ENCODE measurements around the gene HMG20A. TPM values are rescaled to one million over a fixed set of nuclear protein-coding genes. Genes with fewer than 3 reads are reported as not detected.

Gene HMG20A
- total RNA-seq, 1 experiment from 2014 or later, result 24.4 TPM

DNA sequence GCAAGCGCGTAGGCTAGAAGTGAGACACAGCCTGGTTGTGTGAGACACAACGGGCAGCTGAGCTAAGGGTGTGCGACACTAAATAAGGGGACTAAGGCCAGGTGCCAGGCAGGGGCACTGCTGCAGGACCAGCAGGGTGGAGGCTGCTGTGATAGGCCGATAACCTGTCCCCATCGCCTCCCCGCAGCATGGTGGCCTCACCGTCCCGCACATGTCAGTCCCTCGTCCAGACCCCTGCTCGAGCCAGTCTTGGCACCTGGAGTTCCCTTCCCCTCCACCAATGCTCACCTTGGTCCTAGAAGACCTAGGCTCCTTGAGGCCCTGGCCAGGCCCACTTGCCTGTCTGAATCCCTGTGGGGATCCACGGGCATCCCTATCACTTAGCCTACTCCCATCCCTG lies 96.1 kb downstream of the HMG20A start:
- no peak for DNase-seq (ENCODE audit: low read depth)

DNA sequence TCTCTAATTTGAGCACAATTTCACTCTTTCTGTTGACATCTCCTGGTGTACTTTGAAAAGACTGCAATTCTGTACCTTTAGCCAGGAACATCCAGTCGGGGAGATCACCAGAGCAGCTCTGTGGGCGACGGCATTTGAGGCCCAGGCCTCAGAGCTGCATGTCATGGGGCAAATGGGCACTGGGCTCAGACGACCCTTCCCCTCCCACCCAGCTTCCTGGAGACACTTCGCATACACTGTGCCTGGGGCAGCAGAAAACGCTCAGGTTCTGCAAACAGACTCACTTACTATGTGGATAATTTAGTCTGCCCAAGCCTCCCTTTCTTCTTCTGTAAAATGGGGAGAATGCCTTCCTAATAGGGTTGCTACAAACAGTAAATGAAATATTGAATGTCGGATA lies 96.9 kb downstream of the HMG20A start:
- DNase-seq (ENCODE audit: low read depth), result no peak

DNA sequence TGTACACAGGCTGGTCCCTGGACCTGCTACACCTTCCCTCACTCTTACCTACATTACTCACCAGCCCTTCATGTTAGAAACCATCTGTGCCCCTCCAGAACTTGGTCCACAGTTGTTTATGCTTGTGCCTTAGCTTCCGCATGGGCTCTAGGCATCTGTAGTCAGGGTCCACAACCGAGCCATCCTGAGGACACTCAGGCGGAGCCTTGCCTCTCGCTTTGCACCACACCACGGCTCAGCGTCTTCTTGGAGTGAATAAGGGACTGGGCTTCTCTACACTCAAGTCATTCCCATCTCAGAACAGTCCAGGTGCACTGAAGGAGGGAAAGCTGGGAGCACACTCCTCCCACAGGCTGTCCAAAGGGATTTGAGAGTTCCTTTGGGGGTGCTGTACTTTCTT lies 97.8 kb downstream of the HMG20A start:
- DNase-seq (ENCODE audit: low read depth), result no peak

DNA sequence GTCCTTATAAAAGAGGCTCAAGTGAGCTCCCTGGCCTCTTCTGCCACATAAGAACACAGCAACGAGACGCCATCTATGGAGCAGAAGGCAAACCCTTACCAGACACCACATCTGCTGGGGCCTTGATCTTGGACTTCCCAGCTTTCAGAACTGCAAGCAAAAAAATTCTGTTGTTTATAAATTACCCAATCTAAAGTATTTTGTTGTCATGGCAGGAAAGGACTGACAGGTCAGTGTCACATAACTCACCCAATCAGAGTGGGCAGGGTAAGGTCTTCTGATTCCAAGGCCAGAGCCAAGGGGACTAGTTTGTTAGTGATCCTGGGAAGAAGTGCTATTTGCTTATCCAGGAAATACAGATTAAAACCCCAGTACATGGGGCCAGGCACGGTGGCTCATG lies 98.9 kb downstream of the HMG20A start:
- DNase-seq (ENCODE audit: low read depth), result no peak

DNA sequence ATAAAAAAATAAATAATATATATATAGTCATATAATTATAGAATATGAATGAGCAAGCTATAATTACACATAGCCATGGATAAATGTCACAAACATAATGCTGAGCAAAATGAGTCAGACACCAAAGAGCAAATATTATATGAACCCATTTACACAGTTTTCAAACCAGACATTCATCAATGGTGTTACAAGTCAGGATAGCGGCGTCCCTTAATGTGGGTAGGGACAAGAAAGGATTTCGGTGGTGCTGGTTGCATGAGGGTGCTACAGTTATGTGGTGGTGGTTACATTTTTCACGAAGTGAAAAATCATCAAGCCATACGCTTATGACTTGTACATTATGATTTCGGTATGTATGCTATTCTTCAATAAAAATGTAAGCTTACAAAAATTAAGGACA lies 100.5 kb downstream of the HMG20A start:
- no peak for DNase-seq (ENCODE audit: low read depth)

DNA sequence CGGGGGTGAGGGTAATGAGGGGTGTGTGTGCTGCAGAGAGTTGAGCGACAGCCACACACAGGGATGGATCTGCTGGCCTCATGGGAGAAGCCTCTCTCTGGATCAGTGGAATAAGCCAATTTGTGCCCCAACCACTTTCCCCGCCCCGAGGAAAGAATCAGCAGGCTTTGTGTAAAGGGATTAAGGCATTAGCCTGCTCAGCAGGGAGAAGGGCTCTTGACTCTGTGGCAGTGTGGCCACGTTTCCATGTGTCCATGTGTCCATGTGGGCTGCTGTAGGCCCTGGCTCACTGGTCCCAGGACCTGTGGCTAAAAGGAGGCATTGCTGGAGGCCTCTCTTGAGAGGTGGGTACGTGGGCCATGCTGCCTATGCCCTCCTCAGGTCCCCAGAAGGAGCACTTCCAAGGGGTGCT lies 104.7 kb downstream of the HMG20A start:
- no peak for DNase-seq (ENCODE audit: low read depth)

DNA sequence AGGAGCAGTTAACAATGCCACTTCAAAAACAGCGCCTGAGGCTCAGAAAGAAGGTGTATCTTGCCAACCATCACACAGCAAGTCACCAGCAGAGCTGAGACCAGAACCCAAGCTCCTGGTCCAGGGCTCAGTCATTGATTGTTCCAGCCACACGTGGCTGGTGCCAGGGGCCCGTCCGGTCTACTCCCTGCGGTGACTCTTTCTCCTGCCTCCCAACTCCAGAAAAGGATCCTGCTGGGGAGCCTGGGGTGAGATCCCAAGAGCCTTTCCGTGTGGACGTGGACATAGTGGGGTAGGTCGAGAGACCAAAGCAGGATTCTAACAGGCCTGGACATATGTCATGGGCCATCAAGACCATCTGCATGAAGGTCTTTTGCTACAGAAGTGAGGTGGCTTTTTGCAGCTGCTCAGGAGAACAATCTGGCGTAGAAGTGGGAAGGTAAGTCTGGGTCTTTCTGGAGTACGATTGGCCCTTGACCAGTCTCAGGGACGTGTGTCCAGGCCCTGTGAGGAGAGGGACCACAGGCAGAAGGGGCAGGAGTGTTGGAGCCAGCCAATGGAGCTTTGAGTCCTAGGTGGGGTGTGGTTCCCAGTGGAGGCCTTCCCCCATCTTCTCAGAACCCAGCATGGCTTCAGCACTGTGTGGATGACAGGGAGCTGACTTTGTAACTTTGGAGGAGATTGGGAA lies 105.4 kb downstream of the HMG20A start:
- DNase-seq (ENCODE audit: low read depth), result no peak

DNA sequence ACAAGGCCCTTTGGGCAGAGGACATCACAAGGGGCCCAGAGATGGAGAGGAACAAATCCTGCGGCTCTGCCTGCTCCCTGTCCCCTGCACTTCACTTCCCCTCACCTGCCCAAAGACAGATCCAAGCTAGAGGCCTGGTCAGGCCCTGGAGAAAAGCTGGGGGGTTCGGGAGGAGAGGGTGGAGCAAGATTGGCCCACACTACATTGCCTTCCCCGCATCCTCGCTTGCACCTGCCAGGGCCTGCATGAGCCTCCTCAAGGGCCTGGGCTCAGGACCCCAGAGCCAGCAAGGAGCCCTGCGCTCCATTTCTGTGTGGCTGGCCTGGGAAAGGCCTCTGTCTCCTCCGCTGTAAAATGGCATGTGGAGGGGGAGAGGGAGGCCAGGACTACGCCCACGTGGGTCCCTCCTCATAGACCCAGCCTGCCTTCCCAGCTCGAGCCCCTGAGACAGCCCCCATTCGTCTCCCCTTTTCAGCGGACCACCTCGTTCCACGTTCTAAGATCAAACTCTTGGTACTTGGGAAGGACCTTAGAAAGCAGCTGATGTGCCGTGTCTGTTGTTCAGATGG lies 106.0 kb downstream of the HMG20A start:
- no peak for DNase-seq (ENCODE audit: low read depth)

DNA sequence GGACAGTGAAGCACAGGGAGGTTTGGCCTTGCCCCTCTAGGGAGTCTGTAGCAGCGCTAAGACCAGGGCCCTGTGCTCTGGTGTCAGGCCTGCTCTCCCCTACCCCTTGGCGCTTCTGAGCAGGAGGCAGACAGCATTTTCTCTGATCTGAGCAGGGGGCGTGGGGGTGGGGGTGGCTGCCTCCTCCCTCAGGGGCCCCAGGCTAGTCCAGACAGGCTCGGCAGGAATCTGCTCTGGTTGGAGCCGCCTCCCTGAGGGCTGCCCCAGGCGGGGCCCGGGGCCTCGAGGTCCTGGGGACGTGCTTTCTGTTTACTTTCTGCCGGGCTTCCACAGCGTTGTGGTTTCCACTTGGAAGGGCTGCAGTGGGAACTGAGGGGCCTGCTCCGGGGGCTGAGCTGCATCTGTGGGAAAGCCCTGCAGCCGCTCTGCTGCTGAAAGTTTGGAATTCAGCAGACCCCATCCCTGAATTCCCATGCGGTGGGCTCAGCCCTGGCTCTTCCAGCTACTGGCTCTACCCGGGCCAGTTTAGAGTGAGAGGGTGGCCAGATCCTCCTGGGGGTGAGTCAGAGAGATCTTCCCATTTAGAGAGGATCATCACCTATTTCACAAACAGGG lies 106.6 kb downstream of the HMG20A start:
- no peak for DNase-seq (ENCODE audit: low read depth)

DNA sequence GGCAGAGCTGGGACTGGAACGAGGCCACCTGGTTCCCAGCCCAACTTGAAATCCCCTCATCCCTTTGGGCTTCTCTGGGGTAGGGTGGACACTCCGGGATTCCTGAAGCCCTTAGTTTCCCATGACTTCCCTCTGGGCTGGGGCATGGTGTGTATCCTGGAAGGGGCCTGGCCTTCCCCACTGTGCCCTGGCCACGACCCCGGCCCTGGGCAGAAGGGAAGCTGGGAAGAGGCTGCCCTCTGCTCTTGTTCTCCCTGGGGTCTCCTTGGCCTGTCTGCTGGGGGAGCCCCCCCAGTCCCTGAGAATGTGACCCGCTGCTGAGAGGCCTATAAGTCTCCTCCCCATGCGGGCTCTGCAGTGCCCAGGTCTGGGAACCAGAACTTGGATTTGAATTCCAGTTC lies 107.1 kb downstream of the HMG20A start:
- no peak for DNase-seq (ENCODE audit: low read depth)

DNA sequence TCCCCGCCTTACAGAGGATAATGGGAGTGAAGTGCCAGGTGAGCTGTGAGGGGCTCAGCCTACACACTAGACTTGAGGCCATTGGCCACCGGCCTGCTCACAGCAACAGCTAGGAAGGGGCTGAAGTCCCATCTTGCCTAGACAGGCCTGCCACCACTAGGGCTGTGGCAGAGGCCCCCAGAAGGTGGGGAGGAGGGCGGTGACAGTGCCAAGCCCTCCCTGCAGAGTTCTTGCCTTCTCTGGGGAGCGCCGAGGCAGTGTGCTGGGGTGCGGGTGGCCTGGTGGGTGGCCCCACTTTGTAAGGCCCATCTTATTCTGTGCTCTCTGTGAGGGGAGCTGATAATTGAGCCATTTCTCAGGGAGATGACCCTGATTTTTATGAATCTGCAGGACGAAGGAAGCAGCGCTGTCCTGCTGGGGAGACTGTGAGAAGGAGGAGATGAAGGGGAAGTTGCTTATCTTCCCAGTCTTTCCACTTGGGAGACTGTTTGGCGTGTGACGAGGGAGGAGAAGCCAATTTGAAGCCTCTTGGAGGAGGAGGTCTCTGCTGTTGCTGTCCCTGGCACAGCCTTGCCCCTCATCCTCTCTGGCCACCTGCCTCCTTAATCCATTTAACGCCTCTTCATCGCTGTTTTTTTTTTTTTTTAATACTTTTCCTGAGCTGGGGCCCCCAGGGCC lies 107.7 kb downstream of the HMG20A start:
- no peak for DNase-seq (ENCODE audit: low read depth)

DNA sequence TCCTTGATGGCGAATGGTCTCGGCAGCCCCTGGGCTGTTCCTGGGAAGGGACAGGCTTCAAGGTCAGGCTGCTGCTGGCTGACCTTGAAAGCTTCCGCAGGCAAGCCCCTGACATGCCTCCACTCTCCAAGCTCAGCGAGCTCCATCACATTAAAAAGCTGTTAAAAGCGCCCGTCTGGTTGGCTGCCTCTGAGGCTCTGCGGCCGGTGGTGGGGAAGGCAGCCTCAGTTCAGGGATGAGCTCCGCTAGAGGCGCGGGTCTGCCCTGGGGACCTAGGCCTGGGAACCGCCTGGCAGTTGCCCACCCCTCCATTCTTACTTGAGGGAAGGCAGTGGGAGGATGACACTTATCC lies 108.3 kb downstream of the HMG20A start:
- no peak for DNase-seq (ENCODE audit: low read depth)

DNA sequence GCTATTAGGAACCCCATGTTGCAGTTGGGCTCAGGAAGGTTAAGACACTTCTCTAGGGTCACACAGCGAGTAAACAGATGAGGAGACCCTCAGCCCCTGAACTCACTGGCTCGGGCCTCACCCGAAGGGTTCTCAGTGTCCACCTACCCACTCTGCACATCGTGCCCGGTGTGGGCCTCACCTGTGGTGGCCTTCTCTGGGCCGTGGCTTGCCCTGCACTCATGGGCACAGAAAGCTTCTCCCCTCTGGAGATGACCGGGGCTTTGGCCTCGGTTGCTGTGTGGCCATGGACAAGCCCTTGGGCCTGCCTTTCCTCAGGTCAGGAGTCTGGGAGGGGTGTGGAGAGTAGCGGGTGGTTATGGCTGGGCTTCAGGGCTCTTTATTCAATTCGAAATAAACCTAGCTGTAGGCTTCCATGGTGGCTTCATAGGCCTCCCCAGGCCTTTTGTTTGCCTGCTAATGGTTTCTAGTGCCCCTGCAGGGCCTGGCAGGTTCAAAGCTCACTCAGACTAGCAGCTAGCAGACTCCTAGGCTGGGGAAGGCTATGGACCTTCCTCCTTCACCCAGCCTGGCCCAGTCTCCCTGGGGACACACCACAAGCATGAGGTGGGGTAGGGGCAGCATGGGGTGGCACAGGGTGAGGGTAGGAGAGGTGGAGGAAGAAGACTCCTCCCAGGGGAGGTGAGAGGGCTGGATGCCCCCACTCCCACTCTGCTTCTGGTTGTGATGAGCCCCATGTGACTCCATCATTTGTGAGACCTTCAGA lies 108.9 kb downstream of the HMG20A start:
- DNase-seq (ENCODE audit: low read depth), result no peak

DNA sequence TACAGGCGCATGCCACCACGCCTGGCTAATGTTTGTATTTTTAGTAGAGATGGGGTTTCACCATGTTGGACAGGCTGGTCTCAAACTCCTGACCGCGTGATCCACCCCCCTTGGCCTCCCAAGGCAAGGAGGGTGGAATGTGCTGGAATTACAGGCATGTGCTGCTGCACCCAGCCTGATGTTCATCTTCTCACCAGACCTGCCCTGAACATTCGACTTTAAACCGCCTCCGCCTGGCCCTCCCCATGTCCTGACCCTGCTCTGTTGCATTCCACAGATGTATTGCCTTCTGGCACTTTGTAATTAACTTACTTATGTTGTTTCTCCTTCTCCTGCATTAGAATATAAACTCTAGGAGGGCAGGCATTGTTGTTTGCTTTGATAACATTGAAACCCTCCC lies 109.9 kb downstream of the HMG20A start:
- DNase-seq (ENCODE audit: low read depth), result no peak

DNA sequence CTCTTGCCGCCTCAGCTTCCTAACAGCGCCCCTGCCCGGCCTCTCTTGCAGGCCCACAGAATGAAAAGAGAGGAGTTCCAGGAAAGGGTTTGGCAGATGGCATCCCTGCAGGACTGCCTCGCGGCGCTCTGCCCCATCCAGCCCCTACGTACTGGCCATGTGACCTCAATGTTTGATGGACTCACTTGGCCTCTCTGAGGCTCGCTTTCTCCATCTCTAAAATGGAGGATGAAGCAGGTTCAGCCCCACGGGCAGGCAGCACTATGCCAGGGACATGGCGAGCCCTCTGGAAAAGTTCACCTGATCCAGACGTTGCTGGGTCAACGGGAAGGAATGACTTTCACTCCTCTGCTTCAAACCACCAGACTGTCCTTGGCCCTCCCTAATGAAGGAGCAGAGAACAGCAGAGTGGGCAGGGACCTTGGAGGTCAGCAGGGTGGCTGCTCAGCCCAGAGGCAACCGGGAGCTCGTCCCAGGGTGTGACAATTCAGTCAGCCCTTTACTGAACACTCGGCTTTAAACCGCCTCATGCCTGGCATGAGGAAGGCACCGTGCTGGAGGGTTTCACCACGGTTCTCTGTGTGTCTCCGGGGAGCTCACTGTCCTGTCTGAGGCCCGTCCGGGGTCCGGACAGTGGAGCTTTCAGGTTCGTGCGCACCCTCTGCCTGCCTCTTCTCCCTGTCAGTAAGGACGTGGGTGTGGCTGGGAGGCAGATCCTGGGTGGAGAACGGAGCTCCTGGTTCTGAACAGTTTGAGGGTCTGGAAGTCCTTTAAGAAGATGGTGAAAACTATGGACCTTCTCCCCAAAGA lies 110.7 kb downstream of the HMG20A start:
- DNase-seq (ENCODE audit: low read depth), result no peak

DNA sequence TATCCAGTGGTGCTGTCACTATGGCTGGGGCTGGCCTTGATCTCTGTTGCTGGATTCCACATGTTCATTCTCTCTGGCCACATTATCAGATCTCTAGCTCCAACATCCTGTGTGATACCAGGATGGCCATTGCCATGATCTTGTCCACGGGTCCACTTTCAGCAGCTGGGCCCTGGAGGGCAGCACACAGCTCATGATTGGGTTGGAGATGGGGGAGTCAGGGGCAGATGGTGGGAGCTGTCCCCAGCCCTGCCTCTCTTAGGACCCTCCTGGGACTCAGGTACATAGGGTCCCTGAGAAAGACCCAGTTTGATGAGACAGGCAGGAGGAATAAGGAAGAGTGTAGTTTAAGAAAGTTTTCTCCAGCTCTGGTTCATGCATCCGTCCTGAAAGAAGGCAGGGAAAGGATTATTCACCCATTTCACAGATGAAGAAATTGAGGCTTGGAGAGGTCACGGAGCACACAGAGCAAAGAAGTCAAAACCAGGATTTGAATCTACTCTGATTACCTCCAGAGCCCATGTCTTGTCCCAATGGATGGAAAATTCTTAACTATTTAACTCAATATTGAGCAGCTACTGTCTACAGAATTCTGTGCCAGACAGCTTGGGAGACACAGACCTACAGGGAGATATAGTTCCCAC lies 111.5 kb downstream of the HMG20A start:
- DNase-seq (ENCODE audit: low read depth), result no peak

DNA sequence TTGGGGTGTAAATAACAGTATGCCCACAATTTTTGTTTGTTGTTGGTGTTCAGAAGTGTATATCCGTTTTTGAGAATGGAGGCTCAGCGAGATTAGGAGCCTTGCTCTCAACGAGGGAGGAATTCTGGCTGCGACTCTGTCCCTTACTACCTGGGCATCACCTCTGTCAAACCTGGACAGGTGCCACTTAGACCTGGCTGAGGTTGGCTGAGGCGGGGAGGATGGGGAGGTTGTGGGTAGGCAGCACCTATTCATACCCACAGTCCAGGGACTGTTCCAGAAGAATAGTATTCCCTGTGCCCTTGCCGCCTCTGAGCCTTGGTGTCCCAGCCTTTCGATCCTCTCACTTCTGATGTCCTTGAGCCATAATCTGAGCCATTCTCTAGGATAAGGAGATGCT lies 112.2 kb downstream of the HMG20A start:
- DNase-seq (ENCODE audit: low read depth), result no peak

DNA sequence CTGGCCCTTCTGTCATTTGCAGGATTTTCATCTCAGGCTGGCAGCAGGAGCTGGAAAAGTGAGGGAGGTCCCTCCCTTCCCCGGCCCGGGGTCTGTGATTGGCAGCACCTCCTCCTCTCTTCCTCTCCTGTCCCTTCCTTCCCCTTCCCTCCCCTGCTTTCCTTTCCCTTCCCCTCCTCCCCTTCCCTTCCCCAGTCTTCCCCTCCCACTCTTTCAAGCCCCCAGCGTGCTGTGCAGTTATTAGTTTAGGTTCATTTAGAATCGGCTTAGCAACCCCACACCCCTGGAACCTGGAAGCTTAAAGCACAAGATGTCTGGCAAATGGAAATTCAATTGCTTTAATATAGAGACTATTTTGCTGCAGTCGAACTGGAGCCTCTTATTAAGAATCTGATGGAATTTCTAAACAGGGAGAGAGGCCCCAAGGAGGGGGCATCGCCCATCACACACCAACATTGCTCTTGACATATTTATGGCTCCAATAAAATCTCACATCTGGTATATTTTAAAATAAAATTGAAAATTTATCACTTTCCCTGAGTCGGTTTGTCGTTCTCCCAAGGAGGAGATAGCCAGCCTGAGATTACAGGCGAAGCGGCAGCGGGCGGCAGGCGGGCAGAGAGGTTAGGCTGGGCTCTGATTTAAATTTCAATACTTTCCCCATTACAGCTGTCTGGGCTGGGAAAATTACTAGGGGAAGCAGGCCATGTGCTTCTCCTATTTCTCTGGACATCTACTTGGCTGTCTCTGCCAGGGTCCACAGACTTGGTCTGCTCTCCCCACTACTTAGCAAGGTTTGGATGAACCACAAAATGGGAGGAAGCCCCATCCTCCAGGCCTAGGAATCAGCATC lies 113.1 kb downstream of the HMG20A start:
- DNase-seq (ENCODE audit: low read depth), result no peak
